ENCODE measurements around the gene GFRA1. TPM values are rescaled to one million over a fixed set of nuclear protein-coding genes. Genes with fewer than 3 reads are reported as not detected.

GFRA1 gene
- total RNA-seq, 2 experiments from 2014 or later: not detected

GRCh38 chr10:116286626-116287200 lies 13.7 kb upstream of the GFRA1 start:
- intact Hi-C loops (cut with micrococcal nuclease): loop anchor here (5.0 kb wide), 2 partner anchors 489 to 579 kb away; no protein-coding TSS in a partner anchor
- ATAC-seq (no peak), DNase-seq (no peak)
- H3K9me3 Mint-ChIP-seq: no peaks in the 10 kb centered on the region
- peaks cover 2% of the 10 kb centered on the region for H3K4me1 Mint-ChIP-seq (ENCODE audit: low read depth)
- ChIA-PET POLR2A (no interaction called here), CTCF (interaction anchor here (0.8 to 2.1 kb wide), 2 partner anchors 9 to 487 kb away, joined by 3 to 9 read pairs; no protein-coding TSS in a partner anchor)
- no peak overlapping the region for H3K27ac Mint-ChIP-seq
- TF ChIP-seq CTCF (IDR thresholded peaks at IDR 0.05): no peak
- H3K27me3 Mint-ChIP-seq: peaks cover 2% of the 10 kb centered on the region
- no peak overlapping the region for H3K4me3 Mint-ChIP-seq
- H3K36me3 Mint-ChIP-seq (ENCODE audit: low read depth): no peaks in the 10 kb centered on the region

GRCh38 chr10:116281775-116282174 lies 8.8 kb upstream of the GFRA1 start:
- Mint-ChIP-seq H3K4me1 (ENCODE audit: low read depth) (no peaks in the 10 kb centered on the region), H3K27me3 (peaks cover 1% of the 10 kb centered on the region), H3K36me3 (ENCODE audit: low read depth) (no peaks in the 10 kb centered on the region), H3K4me3 (no peak overlapping the region), H3K9me3 (no peaks in the 10 kb centered on the region), H3K27ac (no peak overlapping the region)
- ChIA-PET CTCF (interaction anchor here (0.8 kb wide), 1 partner anchor 104 kb away, joined by 3 read pairs; no protein-coding TSS in a partner anchor), POLR2A (no interaction called here)
- intact Hi-C loops (cut with micrococcal nuclease): no loop called here
- ATAC-seq (no peak), DNase-seq (no peak)
- TF ChIP-seq CTCF (IDR thresholded peaks at IDR 0.05): no peak

GRCh38 chr10:116278846-116279245 lies 5.8 kb upstream of the GFRA1 start:
- Mint-ChIP-seq H3K9me3 (no peaks in the 10 kb centered on the region), H3K4me1 (ENCODE audit: low read depth) (peaks cover 2% of the 10 kb centered on the region), H3K27ac (no peak overlapping the region), H3K4me3 (no peak overlapping the region), H3K36me3 (ENCODE audit: low read depth) (no peaks in the 10 kb centered on the region), H3K27me3 (peaks cover 20% of the 10 kb centered on the region)
- no peak for TF ChIP-seq CTCF (IDR thresholded peaks at IDR 0.05)
- DNase-seq (no peak), ATAC-seq (no peak)
- ChIA-PET POLR2A (no interaction called here), CTCF (no interaction called here)
- intact Hi-C loops (cut with micrococcal nuclease): no loop called here

GRCh38 chr10:116276981-116277380 lies 4.0 kb upstream of the GFRA1 start:
- Mint-ChIP-seq H3K9me3 (no peaks in the 10 kb centered on the region), H3K27me3 (peaks cover 29% of the 10 kb centered on the region), H3K4me3 (no peak overlapping the region), H3K27ac (no peak overlapping the region), H3K36me3 (ENCODE audit: low read depth) (no peaks in the 10 kb centered on the region), H3K4me1 (ENCODE audit: low read depth) (peaks cover 7% of the 10 kb centered on the region)
- ChIA-PET POLR2A (no interaction called here), CTCF (no interaction called here)
- intact Hi-C loops (cut with micrococcal nuclease): no loop called here
- ATAC-seq (no peak), DNase-seq (no peak)
- no peak for TF ChIP-seq CTCF (IDR thresholded peaks at IDR 0.05)

GRCh38 chr10:116274064-116274904 lies 1.3 kb upstream of the GFRA1 start:
- no peaks in the 10 kb centered on the region for H3K9me3 Mint-ChIP-seq
- ATAC-seq: no peak
- peaks cover 47% of the 10 kb centered on the region for H3K27me3 Mint-ChIP-seq
- no peaks in the 10 kb centered on the region for H3K36me3 Mint-ChIP-seq (ENCODE audit: low read depth)
- DNase-seq: peak; percentile 4
- CTCF ChIA-PET: no interaction called here
- intact Hi-C loops (cut with micrococcal nuclease): no loop called here
- no peak overlapping the region for H3K27ac Mint-ChIP-seq
- no peak for TF ChIP-seq CTCF (IDR thresholded peaks at IDR 0.05)
- H3K4me1 Mint-ChIP-seq (ENCODE audit: low read depth): peaks cover 7% of the 10 kb centered on the region
- H3K4me3 Mint-ChIP-seq: peak overlapping the region; percentile 2
- POLR2A ChIA-PET: no interaction called here
